HFF-Myc (cell line): ENCODE measurements around the gene PSMA6.
"Not testable (repeated sequence)": the region's sequence is repeated elsewhere in the genome, so short reads cannot be mapped to it uniquely, and the experiment has no call there.

Experiments
- DNase-seq: peaks from one replicate; pipeline ENCODE4 v3.0.0-alpha.2; 2011; ENCODE audit warnings: low read depth; ENCODE audit errors: extremely low read depth
- H3K4me3 ChIP-seq: replicated peaks from 2 replicates; pipeline ENCODE4 v1.5.1; 2011; ENCODE audit warnings: low read depth, mild to moderate bottlenecking, control low read depth, low read length
- TF ChIP-seq, protein P1 (sequence below): IDR thresholded peaks from 2 replicates; pipeline ENCODE4 v1.5.1; 2012; ENCODE audit warnings: mild to moderate bottlenecking, low read depth, low read length, control low read depth; ENCODE audit errors: missing control alignments

PSMA6 gene

DNA sequence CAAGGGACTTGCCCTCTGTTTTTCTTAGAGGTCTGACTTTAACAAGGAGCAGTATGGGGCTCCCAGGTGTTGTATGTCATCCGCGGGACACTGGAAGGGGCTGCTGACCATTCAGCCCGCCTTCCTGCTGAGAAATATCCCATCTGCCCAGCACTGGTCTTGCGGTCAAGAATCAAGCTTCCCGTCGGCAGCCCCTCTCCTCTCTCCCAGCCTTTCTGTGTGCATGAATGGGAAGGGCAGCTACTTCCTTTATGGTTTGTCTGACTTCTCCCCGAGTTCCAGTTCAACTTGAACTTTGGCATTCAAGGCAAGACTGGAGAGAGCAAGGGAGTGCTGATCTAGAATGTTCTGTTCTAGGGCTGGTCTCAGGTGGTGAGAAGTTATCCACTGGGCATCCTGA lies 51.5 kb downstream of the PSMA6 start:
- TF ChIP-seq, protein P1, sequence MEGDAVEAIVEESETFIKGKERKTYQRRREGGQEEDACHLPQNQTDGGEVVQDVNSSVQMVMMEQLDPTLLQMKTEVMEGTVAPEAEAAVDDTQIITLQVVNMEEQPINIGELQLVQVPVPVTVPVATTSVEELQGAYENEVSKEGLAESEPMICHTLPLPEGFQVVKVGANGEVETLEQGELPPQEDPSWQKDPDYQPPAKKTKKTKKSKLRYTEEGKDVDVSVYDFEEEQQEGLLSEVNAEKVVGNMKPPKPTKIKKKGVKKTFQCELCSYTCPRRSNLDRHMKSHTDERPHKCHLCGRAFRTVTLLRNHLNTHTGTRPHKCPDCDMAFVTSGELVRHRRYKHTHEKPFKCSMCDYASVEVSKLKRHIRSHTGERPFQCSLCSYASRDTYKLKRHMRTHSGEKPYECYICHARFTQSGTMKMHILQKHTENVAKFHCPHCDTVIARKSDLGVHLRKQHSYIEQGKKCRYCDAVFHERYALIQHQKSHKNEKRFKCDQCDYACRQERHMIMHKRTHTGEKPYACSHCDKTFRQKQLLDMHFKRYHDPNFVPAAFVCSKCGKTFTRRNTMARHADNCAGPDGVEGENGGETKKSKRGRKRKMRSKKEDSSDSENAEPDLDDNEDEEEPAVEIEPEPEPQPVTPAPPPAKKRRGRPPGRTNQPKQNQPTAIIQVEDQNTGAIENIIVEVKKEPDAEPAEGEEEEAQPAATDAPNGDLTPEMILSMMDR: no peak
- H3K4me3 ChIP-seq: no peak overlapping the region
- no peak for DNase-seq

DNA sequence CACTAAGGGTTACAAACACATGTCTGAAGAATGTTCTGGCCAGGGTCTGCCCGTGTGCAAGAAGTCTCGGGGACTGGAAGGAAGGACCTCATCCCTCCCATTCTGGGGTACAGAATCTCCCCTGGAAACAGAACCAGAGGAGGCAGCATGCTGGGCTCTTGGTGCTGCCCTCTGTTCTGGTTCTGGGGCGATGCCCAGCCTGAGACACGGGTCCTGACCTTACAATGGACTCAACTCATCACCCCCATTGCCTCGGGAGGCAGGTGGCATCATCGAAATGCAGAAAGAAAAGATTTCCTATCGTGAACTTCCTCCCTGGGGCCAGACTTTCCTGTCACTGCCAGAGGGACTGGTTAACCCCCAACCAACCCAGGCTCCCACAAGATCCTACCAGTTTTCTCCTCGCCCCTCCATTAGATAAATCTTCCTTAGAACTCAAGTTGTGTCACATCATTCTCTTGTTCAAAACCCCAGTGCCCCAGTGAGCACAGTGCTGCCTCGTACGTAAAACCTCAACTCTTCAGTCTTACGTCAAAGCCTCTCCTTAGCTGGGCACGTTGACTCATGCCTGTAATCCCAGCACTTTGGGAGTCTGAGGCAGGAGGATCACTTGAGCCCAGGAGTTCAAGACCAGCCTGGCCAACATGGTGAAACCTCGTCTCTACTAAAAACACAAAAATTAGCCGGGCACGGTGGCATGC lies 52.1 kb downstream of the PSMA6 start:
- H3K4me3 ChIP-seq: no peak overlapping the region
- TF ChIP-seq, protein P1: no peak
- no peak for DNase-seq

DNA sequence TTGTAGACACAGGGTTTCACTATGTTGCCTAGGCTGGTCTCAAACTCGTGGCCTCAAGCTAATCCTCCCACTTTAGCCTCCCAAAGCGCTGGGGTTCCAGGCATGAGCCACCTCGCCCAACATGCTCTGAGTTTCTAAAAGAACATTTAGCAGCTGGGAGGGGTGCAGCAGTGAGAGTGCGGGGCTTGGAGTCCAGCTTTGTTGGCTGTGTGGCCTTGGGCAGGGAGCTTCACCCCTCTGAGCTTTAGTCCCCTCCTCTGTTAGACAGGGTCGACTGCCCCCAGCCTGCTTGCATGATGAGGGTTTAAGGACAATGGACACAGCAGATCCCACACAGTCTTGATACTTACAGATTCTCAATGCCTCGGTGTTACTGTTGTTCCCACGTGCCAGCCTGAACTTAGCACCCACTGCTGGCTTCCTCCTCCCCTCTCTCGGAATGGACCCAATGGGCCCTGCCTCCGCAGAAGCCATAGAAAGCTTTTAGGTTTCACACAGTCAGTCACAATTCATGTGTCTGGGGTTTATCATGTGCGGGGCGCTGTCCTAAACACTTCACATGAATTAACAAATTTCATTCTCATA lies 54.6 kb downstream of the PSMA6 start:
- TF ChIP-seq, protein P1: no peak
- no peak for DNase-seq
- H3K4me3 ChIP-seq: no peak overlapping the region

DNA sequence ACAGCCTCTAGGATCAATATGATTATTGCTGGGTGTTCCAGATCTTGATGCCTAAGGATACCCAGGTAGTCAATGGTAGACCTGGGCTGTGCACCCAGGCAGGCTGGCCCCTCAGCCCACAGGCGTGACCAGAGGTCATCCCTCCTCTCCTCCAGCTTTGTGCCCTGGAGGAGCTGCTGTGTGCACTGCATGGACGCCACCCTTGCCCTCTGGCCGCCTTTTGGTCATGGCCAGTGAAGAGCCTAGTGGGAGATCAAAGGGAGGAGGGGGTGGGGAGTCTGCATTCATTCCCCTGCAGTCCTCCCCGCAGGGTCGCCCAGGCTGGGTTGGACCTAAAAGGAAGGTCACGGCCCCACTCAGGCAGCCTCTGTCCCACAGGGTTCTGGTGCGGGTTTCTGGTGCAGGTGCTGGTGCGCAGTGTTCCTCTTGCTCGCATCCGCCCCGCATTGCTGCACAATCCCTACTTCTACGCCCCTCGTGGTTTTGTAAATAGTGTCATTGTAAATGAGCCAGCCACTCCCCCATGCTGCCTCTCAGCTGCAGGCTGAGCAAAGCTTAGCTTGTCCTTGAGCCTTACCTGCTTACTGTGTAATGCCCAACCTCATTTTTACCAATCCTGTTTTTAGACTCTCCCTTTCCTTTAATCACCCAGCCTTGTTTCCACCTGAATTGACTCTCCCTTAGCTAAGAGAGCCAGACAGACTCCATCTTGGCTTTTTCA lies 55.3 kb downstream of the PSMA6 start:
- DNase-seq: no peak
- H3K4me3 ChIP-seq: no peak overlapping the region
- TF ChIP-seq, protein P1: no peak

DNA sequence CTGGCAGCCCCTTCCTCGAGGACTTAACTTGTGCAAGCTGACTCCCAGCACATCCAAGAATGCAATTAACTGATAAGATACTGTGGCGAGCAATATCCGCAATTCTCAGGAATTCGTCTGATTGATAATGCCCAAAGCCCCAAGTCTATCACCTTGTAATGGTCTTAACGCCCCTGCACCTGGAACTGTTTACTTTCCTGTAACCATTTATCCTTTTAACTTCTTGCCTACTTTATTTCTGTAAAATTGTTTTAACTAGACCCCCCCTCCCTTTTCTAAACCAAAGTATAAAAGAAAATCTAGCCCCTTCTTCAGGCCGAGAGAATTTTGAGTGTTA lies 55.8 kb downstream of the PSMA6 start:
- not testable (repeated sequence) for H3K4me3 ChIP-seq, DNase-seq

DNA sequence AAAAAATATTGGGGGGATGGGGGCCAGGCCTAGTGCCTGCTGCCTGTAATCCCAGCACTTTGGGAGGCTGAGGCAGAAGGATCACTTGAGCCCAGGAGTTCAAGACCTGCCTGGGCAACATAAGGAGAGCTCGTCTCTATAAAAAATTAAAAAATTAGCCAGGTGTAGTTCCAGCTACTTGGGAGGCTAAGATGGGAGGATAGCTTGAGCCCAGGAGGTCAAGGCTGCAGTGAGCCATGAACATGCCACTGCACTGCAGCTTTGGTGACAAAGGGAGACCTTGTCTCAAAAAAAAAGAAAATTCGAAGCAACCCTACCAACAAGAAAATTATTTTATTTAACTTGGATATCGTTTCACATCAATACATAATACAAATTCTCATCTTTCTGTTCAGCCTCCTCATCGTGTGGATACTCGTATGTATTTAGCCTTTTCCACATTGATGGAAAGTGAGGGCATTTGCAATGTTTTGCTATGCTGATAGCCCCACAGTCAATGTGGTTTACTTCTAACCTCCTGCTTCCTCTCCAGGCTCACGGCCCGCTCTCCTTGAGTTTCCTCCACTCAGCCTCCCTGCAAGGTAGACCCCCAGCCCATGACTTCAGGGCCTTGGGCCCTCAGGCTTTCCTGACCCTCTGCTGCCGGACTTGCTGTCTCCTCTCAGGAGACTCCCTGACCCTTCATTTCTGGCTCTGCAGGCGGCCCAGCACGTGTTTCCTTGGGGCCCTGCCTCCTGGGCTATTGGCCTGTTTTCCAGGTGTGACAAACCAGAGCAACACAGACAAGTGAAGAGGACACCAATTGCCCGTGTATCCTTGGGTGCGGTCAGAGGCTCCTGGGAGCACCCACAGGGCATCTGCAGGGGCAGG lies 57.5 kb downstream of the PSMA6 start:
- DNase-seq: no peak
- H3K4me3 ChIP-seq: no peak overlapping the region
- TF ChIP-seq, protein P1: no peak

DNA sequence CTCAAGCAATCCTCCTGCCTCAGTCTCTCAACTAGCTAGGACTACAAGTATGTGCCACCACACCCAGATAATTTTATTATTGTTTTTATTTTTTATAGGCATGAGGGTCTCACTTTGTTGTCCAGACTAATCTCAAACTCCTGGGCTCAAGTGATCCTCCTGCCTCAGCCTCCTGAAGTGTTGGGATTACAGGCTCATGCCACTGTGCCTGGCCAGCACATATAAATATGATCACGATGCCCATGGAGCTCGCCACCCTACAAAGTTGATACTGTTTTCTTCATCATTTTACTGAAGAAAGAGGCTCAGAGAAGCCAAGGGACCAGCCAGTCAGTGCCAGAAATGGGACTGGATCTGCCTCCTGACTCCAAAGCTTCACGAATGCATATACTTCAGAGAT lies 59.3 kb downstream of the PSMA6 start:
- H3K4me3 ChIP-seq: no peak overlapping the region
- no peak for DNase-seq
- TF ChIP-seq, protein P1: no peak
